ENCODE measurements around the gene CDX2.

Gene CDX2

GRCh38 chr13:27978301-27978968, 9.3 kb upstream of the CDX2 start:
- no peak for DNase-seq

GRCh38 chr13:27977476-27978300, 8.6 kb upstream of the CDX2 start:
- no peak for DNase-seq

- DNase-seq, result no peak
Observed at GRCh38 chr13:27976362-27977091, 7.4 kb upstream of the CDX2 start.

GRCh38 chr13:27975564-27976361, 6.6 kb upstream of the CDX2 start:
- no peak for DNase-seq

- no peak for DNase-seq
Observed at GRCh38 chr13:27973961-27974662, 5.0 kb upstream of the CDX2 start.

- no peak for DNase-seq
Observed at GRCh38 chr13:27973291-27973690, 4.2 kb upstream of the CDX2 start.

- DNase-seq, result no peak
Observed at GRCh38 chr13:27972478-27972820, 3.3 kb upstream of the CDX2 start.

- DNase-seq, result no peak
Observed at GRCh38 chr13:27971776-27972477, 2.8 kb upstream of the CDX2 start.

GRCh38 chr13:27971236-27971645, 2.1 kb upstream of the CDX2 start:
- DNase-seq, result no peak

- no peak for DNase-seq
Observed at GRCh38 chr13:27970382-27971235, 1.5 kb upstream of the CDX2 start.

GRCh38 chr13:27969866-27970229, 733 bp upstream of the CDX2 start:
- no peak for DNase-seq

GRCh38 chr13:27968316-27969081, 616 bp downstream of the CDX2 start:
- no peak for DNase-seq

GRCh38 chr13:27967736-27968315, 1.3 kb downstream of the CDX2 start:
- no peak for DNase-seq

- no peak for DNase-seq
Observed at GRCh38 chr13:27967203-27967735, 1.8 kb downstream of the CDX2 start.

GRCh38 chr13:27966641-27967202, 2.4 kb downstream of the CDX2 start:
- no peak for DNase-seq

GRCh38 chr13:27965740-27966640, 3.1 kb downstream of the CDX2 start:
- no peak for DNase-seq

GRCh38 chr13:27965343-27965739, 3.8 kb downstream of the CDX2 start:
- no peak for DNase-seq
